Osteoblast (primary cell): ENCODE results near the gene SYCP2. TPM values are rescaled to one million over a fixed set of nuclear protein-coding genes. Genes with fewer than 3 reads are reported as not detected.
A peak's percentile ranks its signal among the peaks of the same experiment; 100 is the strongest.

Experiments used
- DNase-seq: peaks from one replicate; pipeline ENCODE4 v3.0.0; 2011; ENCODE audit warnings: low spot score, mixed read lengths; ENCODE audit not compliant: insufficient read length; ENCODE audit errors: missing footprints
- H2AFZ ChIP-seq: 2 replicates; pipeline ENCODE4 v1.6.0; 2011; ENCODE audit warnings: mild to moderate bottlenecking, low read length
- H3K27ac ChIP-seq: 2 replicates; pipeline ENCODE4 v1.5.1; 2011; ENCODE audit warnings: mild to moderate bottlenecking, low read depth, low read length, moderate library complexity
- H3K27me3 ChIP-seq: 2 replicates; pipeline ENCODE4 v1.6.0; 2012; ENCODE audit warnings: mild to moderate bottlenecking, control low read depth, inconsistent platforms, low read length, moderate library complexity; ENCODE audit not compliant: insufficient read depth
- H3K36me3 ChIP-seq: 2 replicates; pipeline ENCODE4 v1.5.1; 2011; ENCODE audit warnings: mild to moderate bottlenecking, low read length, control low read depth, moderate library complexity; ENCODE audit not compliant: insufficient read depth
- H3K4me1 ChIP-seq: 2 replicates; pipeline ENCODE4 v1.5.1; 2011; ENCODE audit warnings: mild to moderate bottlenecking, low read length, control low read depth, moderate library complexity; ENCODE audit not compliant: insufficient read depth
- H3K4me2 ChIP-seq: 2 replicates; pipeline ENCODE4 v1.6.0; 2011; ENCODE audit warnings: mild to moderate bottlenecking, low read length; ENCODE audit not compliant: insufficient read depth
- H3K4me3 ChIP-seq: fragments of 200-600 bp; sonication (generic); 3 replicates; pipeline ENCODE4 v1.5.1; 2012; ENCODE audit warnings: mild to moderate bottlenecking, low read length, inconsistent platforms; ENCODE audit not compliant: insufficient read depth
- H3K79me2 ChIP-seq: 2 replicates; pipeline ENCODE4 v1.6.0; 2012; ENCODE audit warnings: mild to moderate bottlenecking, low read length, control low read depth, inconsistent platforms; ENCODE audit not compliant: insufficient read depth
- H3K9me3 ChIP-seq: 2 replicates; pipeline ENCODE4 v1.5.1; 2011; ENCODE audit warnings: low read depth, low read length, control low read depth
- H4K20me1 ChIP-seq: 2 replicates; pipeline ENCODE4 v1.6.0; 2012; ENCODE audit warnings: mild to moderate bottlenecking, low read length, control low read depth; ENCODE audit not compliant: insufficient read depth
- CTCF ChIP-seq: IDR thresholded peaks from 2 replicates; pipeline ENCODE4 v1.5.1; 2011; ENCODE audit warnings: mild to moderate bottlenecking, low read depth, low read length, moderate library complexity; ENCODE audit errors: extremely low read depth
- total RNA-seq: library from RNA; depleted of rRNA; stranded (reverse); fragments of >200 nt; gene quantifications from 2 replicates; pipeline ENCODE4 v1.2.3, GENCODE V29; 2012

Gene SYCP2
- total RNA-seq, 1 donor, result 1.4 TPM

GRCh38 chr20:59823491-59824259 is 109.8 kb downstream of the SYCP2 start:
- peak; percentile 78 for DNase-seq
- TF ChIP-seq CTCF, result no peak
- Histone ChIP-seq H3K79me2 (no peaks in the 10 kb centered on the region), H2AFZ (no peak overlapping the region), H3K27me3 (no peaks in the 10 kb centered on the region), H3K36me3 (no peaks in the 10 kb centered on the region), H3K4me1 (no peaks in the 10 kb centered on the region), H3K4me3 (no peak overlapping the region), H3K4me2 (no peak overlapping the region), H3K9me3 (no peaks in the 10 kb centered on the region), H3K27ac (no peak overlapping the region), H4K20me1 (no peaks in the 10 kb centered on the region)

DNA sequence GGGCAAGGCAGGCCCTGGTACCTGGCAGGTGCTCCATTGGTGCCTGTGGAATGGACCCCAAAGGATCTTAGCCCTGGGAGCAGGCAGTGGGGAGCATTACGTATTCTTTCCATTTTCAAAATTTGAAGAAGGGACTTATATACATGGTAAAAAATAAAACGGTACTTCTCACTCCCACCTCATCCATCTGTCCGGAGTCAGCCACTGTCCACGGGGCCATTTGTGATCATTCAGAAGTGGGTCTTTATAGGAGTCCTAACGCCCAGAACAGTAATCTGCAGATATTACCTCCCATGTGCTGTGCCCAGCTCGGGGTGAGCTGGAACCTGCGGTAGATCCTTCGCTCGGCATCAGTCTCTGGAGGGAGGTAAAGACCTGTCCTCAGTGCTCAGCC is 110.4 kb downstream of the SYCP2 start:
- Histone ChIP-seq H3K36me3 (no peaks in the 10 kb centered on the region), H3K27ac (no peak overlapping the region), H3K9me3 (no peaks in the 10 kb centered on the region), H3K79me2 (no peaks in the 10 kb centered on the region), H3K4me3 (no peak overlapping the region), H3K4me2 (no peak overlapping the region), H2AFZ (no peak overlapping the region), H4K20me1 (no peaks in the 10 kb centered on the region), H3K4me1 (no peaks in the 10 kb centered on the region), H3K27me3 (no peaks in the 10 kb centered on the region)
- TF ChIP-seq CTCF, result no peak
- DNase-seq, result no peak

- H3K27ac ChIP-seq, result no peak overlapping the region
- no peak overlapping the region for H3K4me3 ChIP-seq
- no peaks in the 10 kb centered on the region for H3K27me3 ChIP-seq
- H3K79me2 ChIP-seq, result no peaks in the 10 kb centered on the region
- no peaks in the 10 kb centered on the region for H3K4me1 ChIP-seq
- no peak overlapping the region for H3K4me2 ChIP-seq
- no peaks in the 10 kb centered on the region for H3K9me3 ChIP-seq
- H4K20me1 ChIP-seq, result no peaks in the 10 kb centered on the region
- TF ChIP-seq CTCF, result no peak
- no peak overlapping the region for H2AFZ ChIP-seq
- peak; percentile 55 for DNase-seq
- H3K36me3 ChIP-seq, result no peaks in the 10 kb centered on the region
These were observed 111.0 kb downstream of the SYCP2 start for GRCh38 chr20:59822291-59823029.

DNA sequence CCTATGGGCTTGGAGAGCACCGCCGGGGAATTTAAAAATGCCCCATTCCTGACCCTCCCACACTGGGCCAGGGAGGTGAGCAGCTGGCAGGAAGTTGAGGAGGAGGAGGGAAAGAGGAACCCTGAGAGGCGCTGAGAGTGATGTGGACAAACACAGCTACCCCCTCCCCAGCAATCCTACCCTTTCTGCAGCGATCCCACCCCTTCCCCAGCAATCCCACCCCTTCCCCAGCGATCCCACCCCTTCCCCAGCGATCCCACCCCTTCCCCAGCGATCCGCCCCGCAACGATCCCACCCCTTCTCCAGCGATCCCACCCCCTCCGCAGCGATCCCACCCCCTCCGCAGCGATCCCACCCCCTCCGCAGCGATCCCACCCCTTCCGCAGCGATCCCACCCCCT is 111.6 kb downstream of the SYCP2 start:
- TF ChIP-seq CTCF, result no peak
- no peak overlapping the region for H2AFZ ChIP-seq
- no peaks in the 10 kb centered on the region for H3K27me3 ChIP-seq
- no peaks in the 10 kb centered on the region for H3K9me3 ChIP-seq
- DNase-seq, result no peak
- no peak overlapping the region for H3K4me3 ChIP-seq
- H3K4me1 ChIP-seq, result no peaks in the 10 kb centered on the region
- H3K27ac ChIP-seq, result no peak overlapping the region
- no peaks in the 10 kb centered on the region for H4K20me1 ChIP-seq
- no peak overlapping the region for H3K4me2 ChIP-seq
- no peaks in the 10 kb centered on the region for H3K79me2 ChIP-seq
- no peaks in the 10 kb centered on the region for H3K36me3 ChIP-seq
